GM19397 (cell line): ENCODE data around the gene MYH6.
"Not testable (repeated sequence)": the region's sequence is repeated elsewhere in the genome, so short reads cannot be mapped to it uniquely, and the experiment has no call there.

Experiments
- ATAC-seq: cut with Tn5 transposase; IDR thresholded peaks from one replicate; pipeline ENCODE4 v1.9.1; 2021; ENCODE audit warnings: mild to moderate bottlenecking, moderate library complexity; ENCODE audit not compliant: unreplicated experiment

The MYH6 gene

DNA sequence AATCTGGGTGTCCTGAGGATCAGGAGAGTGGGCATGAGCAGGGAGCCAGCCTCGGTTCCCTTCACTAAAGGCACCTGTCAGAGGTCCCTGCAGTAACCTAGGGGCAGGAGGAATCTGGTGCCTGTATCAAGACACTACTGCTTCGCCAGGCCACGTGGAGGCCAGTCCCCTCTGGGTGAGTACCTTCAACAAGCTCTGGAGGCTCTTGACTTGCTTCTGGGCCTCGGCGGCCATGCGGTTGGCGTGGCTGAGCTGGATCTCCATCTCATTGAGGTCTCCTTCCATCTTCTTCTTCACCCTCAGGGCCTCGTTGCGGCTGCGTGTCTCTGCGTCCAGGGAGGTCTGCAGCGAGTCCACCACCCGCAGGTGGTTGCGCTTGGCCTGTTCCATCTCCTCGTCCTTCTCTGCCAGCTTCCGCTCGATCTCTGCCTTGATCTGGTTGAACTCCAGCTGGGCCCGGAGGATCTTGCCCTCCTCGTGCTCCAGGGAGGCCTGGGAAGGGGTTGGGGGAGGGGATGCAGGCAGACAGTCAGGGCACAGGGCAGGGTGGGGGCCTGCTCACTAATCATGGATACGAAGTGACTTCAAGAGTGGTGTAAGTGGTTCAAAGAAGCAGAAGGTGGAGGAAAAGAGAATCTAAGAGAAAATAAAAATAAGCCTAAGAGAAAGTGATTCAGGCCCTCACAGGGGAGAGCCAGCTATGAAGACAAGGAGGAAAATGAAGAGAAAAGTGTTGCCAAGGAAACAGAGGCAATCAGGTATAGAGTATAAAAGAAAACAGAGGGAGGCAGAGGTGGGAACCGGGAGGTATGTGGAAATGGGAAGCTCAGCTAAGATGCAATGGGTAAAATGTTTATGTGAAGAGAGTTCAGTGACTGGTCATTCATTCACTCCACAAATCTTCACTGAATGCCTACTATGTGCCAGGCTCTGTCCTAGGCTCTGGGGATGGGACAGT lies 8.0 kb upstream of the MYH6 start:
- ATAC-seq: no peak

DNA sequence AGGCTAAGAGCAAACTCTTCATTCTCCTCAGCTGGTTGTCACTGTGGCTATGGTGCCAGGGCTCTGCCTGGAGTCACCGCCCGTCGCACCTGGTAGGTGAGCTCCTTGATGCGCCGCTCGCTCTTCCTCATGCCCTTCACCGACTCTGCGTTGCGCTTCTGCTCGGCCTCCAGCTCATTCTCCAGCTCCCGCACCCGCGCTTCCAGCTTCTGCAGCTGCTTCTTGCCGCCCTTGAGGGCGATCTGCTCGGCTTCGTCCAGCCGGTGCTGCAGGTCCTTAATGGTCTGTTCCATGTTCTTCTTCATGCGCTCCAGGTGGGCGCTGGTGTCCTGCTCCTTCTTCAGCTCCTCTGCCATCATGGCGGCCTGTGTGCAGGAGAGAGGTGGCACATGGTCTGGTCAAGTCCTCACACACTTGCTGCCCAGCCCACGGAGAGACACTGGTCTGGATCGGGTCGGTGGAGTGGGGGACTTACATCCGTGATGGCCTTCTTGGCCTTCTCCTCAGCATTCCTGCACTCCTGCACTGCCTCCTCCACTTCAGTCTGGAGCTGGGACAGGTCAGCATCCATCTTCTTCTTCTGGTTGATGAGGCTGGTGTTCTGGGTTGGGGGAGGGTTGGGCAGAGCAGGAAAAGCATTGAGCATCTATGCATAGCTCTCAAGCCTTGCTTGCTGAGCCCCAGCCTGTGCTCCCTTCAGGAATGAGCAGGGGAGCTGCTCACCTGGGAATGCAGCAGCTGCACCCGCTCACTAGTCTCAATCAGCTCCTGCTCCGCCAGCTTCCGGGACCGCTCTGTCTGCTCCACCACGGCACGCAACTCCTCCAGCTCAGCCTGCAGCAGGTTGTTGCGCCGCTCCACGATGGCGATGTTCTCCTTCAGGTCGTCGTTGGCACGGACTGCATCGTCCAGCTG lies 7.1 kb upstream of the MYH6 start:
- no peak for ATAC-seq

DNA sequence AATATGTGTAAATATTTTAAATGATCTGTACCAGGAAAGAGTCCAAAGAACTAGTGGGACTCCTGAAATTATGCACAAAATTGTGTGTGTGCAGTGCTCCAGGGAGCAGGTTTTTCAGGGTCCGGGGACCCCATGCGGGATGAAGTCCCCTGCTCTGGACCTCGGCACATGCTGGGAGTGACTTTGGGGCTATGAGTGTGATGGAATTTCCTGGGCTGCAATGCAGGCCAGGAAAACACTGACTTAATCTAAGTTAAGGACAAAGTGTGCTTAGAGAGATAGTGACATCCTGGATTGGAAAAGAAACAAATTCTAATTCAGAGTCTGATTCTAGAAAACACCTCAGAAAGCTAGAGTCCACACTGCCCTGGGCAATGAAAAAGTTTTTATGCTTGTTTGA lies 6.2 kb upstream of the MYH6 start:
- ATAC-seq: no peak

- no peak for ATAC-seq
Observed at GRCh38 chr14:23413681-23414080, 5.6 kb upstream of the MYH6 start.

GRCh38 chr14:23411563-23412525 lies 3.8 kb upstream of the MYH6 start:
- ATAC-seq: no peak

GRCh38 chr14:23409966-23410635 lies 2.0 kb upstream of the MYH6 start:
- ATAC-seq: no peak

- no peak for ATAC-seq
Observed at GRCh38 chr14:23409475-23409874, 1.4 kb upstream of the MYH6 start.

- ATAC-seq: no peak
Observed at GRCh38 chr14:23408307-23408630, 196 bp upstream of the MYH6 start.

GRCh38 chr14:23406725-23407355 lies 1.2 kb downstream of the MYH6 start:
- ATAC-seq: no peak

DNA sequence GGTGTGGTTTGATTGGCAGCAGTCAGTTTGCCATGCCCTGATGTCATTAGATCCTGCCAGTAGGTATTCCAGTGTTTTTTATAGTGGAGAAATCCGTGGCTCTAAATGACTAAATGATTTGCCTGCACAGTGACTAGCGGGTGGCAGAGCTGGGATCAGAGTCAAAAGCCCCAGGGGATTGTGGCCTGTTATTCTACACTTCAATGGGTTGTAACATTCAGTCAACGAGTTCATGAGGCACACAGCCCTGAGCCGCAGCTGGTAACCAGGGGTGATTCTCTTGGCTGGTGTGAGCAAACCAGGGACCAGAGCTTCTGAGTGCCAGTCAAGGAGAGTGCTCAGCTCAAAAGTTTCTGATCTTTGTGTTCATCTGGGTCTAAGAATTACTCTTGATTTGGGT lies 1.8 kb downstream of the MYH6 start:
- ATAC-seq: no peak

GRCh38 chr14:23405516-23406025 lies 2.5 kb downstream of the MYH6 start:
- ATAC-seq: no peak

- no peak for ATAC-seq
Observed at GRCh38 chr14:23405096-23405495, 3.0 kb downstream of the MYH6 start.

DNA sequence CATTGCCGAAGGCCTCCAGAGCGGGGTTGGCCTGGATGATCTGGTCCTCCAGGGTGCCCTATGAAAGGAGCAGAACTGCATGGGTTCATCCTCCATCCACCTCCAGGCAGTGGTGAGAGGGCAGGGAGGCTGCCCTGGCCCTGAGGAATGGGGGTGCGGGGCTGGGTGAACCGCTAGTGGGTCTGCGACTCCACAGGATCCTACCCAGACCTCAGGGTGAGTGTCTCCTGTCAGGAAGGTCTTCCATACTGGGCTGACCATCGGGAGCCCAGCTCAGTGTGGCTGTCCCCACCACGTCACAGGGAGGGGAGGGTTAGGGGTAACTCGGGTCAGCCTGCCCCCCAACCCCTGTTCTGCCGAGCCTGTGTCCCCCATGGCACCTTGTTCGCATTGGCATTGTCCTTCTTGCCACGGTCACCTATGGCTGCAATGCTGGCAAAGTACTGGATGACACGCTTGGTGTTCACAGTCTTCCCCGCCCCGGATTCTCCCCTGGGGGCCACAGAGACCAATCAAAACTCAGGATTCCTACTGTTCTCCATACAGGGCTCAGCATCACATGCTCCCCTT lies 3.7 kb downstream of the MYH6 start:
- no peak for ATAC-seq

DNA sequence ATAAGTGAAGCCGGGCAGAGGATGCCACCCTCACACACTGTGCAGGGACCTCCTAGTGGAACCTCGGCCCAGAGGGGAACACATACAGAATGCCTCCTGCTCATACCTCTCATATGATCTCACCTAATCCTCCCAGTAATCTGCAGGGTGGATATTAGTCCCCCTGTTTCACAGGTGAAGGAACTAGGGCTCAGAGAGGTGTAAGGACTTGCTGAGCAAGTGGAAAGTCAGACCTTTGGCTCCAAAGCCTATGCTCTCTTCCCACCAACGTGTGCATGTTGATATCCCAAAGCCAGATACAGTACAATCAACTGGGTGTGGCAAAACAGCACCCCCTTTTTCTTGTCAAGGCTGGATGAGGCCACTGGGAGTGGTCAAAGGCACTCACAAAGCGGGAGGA lies 4.2 kb downstream of the MYH6 start:
- no peak for ATAC-seq

- ATAC-seq: no peak
Observed at GRCh38 chr14:23403139-23403438, 5.0 kb downstream of the MYH6 start.

GRCh38 chr14:23402296-23403138 lies 5.6 kb downstream of the MYH6 start:
- no peak for ATAC-seq

DNA sequence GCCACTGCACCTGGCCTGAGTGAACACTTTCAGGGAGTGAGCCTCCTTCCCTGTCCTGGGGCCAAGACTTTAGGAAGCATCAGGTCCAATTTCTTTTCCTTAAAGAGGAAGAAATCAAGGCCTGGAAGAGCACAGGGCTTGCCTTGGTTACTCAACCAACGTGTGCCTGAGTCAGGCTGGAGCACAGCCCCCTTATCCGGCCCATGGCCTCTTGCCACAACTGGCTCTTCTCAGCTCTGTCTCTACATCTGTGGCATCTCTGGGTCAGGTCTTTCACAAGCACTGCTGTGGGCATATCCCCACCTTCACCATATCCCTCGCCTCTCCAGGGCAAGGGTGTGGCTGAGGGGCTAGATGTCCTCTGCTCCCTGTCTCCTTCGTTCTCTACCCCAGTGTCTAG lies 6.8 kb downstream of the MYH6 start:
- ATAC-seq: no peak

- ATAC-seq: not testable (repeated sequence)
Observed at GRCh38 chr14:23400496-23401149, 7.5 kb downstream of the MYH6 start.
